Gastrocnemius medialis (tissue), 4 donors: ENCODE data around the gene RGMA. TPM values are rescaled to one million over a fixed set of nuclear protein-coding genes. Genes with fewer than 3 reads are reported as not detected.

Experiments used
- ATAC-seq, 2 donors: fragments of 150-250 bp; one replicate each; pipeline ENCODE4 v1.9.1; 2016
- DNase-seq, 2 donors: peaks; one replicate each; pipeline ENCODE4 v3.0.0-alpha.2; 2019
- H3K27ac ChIP-seq, 4 donors: fragments of 200-600 bp; sonication (generic); 1 replicate in 1 of 4; 2 replicates in 3 of 4; pipeline ENCODE4 v1.5.1; 2016 to 2018; ENCODE audit warnings: mild to moderate bottlenecking in 2 of 4, moderate library complexity in 1 of 4
- H3K27me3 ChIP-seq, 3 donors: fragments of 200-600 bp; sonication (generic) in 2 of 3; 1 replicate in 1 of 3; 2 replicates in 2 of 3; pipeline versions ENCODE4 v1.5.1 to v1.6.0; 2016 to 2019; ENCODE audit warnings: mild to moderate bottlenecking in 1 of 3, moderate library complexity in 1 of 3
- H3K36me3 ChIP-seq, 2 donors: fragments of 200-600 bp; sonication (generic) in 1 of 2; one replicate each; pipeline ENCODE4 v1.5.1; 2017 to 2018
- H3K4me1 ChIP-seq, 2 donors: fragments of 200-600 bp; sonication (generic) in 1 of 2; one replicate each; pipeline ENCODE4 v1.5.1; 2016 to 2017; ENCODE audit warnings: mild to moderate bottlenecking in 2 of 2
- H3K4me3 ChIP-seq, 4 donors: fragments of 200-600 bp; sonication (generic) in 3 of 4; 1 replicate in 1 of 4; 2 replicates in 3 of 4; pipeline ENCODE4 v1.5.1; 2016 to 2019; ENCODE audit warnings: mild to moderate bottlenecking in 2 of 4
- H3K9me3 ChIP-seq, 3 donors: fragments of 200-600 bp; sonication (generic) in 2 of 3; 1 replicate in 1 of 3; 2 replicates in 2 of 3; pipeline ENCODE4 v1.5.1; 2016 to 2019
- POLR2A ChIP-seq, 2 donors: fragments of 450-650 bp; IDR thresholded peaks; one replicate each; pipeline ENCODE4 v1.6.1; 2017; ENCODE audit warnings: antibody characterized with exemption in 2 of 2, mild to moderate bottlenecking in 2 of 2, moderate library complexity in 2 of 2
- in situ Hi-C, 4 donors: fragments of 200-750 bp; cut with MboI; loops; one replicate each; pipeline versions ENCODE4 v1.15.0 to v1.8.0; 2017; ENCODE audit warnings: low sequenced_read_pairs in 4 of 4
- intact Hi-C: fragments of 100-400 bp; cut with DNase I; formaldehyde crosslinking; loops from one replicate; pipeline ENCODE4 v1.15.1; 2023; ENCODE audit warnings: low total_unique reads
- total RNA-seq, 4 donors: library from RNA; depleted of rRNA; stranded (reverse); fragments of >200 nt; gene quantifications; one replicate each; pipeline versions ENCODE4 v1.1.0 to v1.2.3, GENCODE V29; 2016
- TF ChIP-seq, protein P1 (sequence below), 5 experiments: fragments of 450-650 bp in 3 of 5; fragments of 200-600 bp in 2 of 5; sonication (generic) in 2 of 5; IDR thresholded peaks in 4 of 5; conservative IDR thresholded peaks in 1 of 5; 1 replicate in 4 of 5; 2 replicates in 1 of 5; pipeline ENCODE4 v1.5.1; 2016 to 2019; ENCODE audit warnings: antibody characterized with exemption in 5 of 5, mild to moderate bottlenecking in 3 of 5, moderate library complexity in 3 of 5

The RGMA gene
- total RNA-seq, 4 donors from 2014 or later: 150 to 290 (median 184) TPM

DNA sequence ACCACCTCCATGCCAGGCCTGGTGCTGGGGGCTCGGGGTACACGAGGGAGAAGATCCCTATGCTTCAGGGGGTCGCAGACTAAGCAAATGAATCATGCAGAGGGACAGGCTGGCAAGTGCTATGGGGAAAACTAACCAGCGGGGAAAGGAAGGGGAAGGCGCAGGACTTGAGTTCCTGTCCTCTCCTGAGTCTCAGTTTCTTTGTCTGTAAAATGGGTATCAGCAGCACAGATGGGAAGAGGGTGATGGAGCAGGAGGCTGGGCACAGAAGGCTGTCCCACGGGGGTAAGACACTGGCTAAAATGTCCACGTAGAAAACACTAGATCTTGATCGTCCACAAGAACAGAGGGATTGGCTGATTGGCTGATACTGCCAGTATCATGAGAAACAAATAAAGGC, 39.8 kb downstream of the RGMA start:
- intact Hi-C loops: no loop called here

DNA sequence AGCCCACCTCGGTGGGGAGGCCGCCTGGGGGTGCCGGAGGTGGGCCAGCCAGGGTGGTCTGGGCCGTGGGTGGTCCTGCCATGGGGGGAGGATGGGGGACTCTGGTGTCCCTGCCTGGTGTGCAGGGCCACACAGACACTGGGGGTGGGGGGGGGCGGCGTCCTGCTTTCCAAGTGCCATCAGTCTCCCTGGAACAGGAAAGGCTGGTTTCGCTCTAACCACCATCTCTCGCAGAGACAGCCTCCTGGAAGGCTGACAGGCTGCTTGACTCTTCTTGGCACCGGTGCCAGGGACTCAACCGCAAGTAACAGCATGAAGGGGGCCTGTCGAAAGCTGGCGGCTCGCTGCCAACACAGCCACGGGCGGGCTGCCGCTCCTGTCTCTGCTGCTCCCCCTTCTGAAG, 40.3 kb downstream of the RGMA start:
- no peak for ATAC-seq
- Histone ChIP-seq H3K9me3 (no peaks in the 10 kb centered on the region), H3K4me3 (no peak overlapping the region), H3K36me3 (peaks cover 4 to 79% of the 10 kb centered on the region in 2 donors), H3K4me1 (peaks cover 2 to 16% of the 10 kb centered on the region in 2 donors), H3K27me3 (no peaks in the 10 kb centered on the region), H3K27ac (peak overlapping the region in 1 of 4 donors; percentile 59)
- peak in 1 of 2 donors; percentile 60 for DNase-seq
- intact Hi-C loops: no loop called here
- in situ Hi-C loops: loop anchor here in 2 of 4 donors (25.0 kb wide), 2 partner anchors 939 to 1264 kb away; no protein-coding TSS in a partner anchor
- no peak for TF ChIP-seq POLR2A (IDR thresholded peaks at IDR 0.05)
- TF ChIP-seq, protein P1, sequence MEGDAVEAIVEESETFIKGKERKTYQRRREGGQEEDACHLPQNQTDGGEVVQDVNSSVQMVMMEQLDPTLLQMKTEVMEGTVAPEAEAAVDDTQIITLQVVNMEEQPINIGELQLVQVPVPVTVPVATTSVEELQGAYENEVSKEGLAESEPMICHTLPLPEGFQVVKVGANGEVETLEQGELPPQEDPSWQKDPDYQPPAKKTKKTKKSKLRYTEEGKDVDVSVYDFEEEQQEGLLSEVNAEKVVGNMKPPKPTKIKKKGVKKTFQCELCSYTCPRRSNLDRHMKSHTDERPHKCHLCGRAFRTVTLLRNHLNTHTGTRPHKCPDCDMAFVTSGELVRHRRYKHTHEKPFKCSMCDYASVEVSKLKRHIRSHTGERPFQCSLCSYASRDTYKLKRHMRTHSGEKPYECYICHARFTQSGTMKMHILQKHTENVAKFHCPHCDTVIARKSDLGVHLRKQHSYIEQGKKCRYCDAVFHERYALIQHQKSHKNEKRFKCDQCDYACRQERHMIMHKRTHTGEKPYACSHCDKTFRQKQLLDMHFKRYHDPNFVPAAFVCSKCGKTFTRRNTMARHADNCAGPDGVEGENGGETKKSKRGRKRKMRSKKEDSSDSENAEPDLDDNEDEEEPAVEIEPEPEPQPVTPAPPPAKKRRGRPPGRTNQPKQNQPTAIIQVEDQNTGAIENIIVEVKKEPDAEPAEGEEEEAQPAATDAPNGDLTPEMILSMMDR (IDR thresholded peaks at IDR 0.05 in 4 of 5, conservative IDR thresholded peaks at IDR 0.05 in 1 of 5): no peak

More for the DNA sequence above, 39.8 kb downstream of the RGMA start:
- TF ChIP-seq POLR2A (IDR thresholded peaks at IDR 0.05): no peak
- TF ChIP-seq, protein P1 (IDR thresholded peaks at IDR 0.05 in 4 of 5, conservative IDR thresholded peaks at IDR 0.05 in 1 of 5): no peak
- H3K4me1 ChIP-seq: peaks cover 2 to 19% of the 10 kb centered on the region in 2 donors
- peak overlapping the region in 1 of 4 donors; percentile 59 for H3K27ac ChIP-seq
- no peaks in the 10 kb centered on the region for H3K9me3 ChIP-seq
- H3K27me3 ChIP-seq: no peaks in the 10 kb centered on the region
- no peak overlapping the region for H3K4me3 ChIP-seq
- no peak for ATAC-seq
- in situ Hi-C loops: loop anchor here in 2 of 4 donors (25.0 kb wide), 2 partner anchors 938 to 1263 kb away; no protein-coding TSS in a partner anchor
- no peak for DNase-seq
- H3K36me3 ChIP-seq: peaks cover 4 to 78% of the 10 kb centered on the region in 2 donors

DNA sequence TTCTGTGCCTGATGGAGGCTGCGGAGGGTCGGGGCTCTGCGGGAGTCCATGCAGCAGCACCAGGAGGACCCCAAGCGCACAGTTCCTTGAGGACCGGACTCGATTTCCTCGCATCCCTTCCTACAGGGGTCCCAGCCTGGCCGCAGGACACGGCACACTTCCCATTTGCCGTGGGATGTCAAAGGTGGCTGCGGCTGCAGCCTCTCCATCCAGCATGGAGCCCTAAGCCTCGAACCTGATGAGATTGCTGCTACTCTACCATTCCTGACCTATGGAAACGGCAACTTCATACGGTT, 40.6 kb downstream of the RGMA start:
- peaks cover 4 to 79% of the 10 kb centered on the region in 2 donors for H3K36me3 ChIP-seq
- no peak for ATAC-seq
- no peaks in the 10 kb centered on the region for H3K9me3 ChIP-seq
- H3K27ac ChIP-seq: no peak overlapping the region
- H3K4me1 ChIP-seq: peaks cover 2 to 12% of the 10 kb centered on the region in 2 donors
- H3K4me3 ChIP-seq: no peak overlapping the region
- DNase-seq: no peak
- no peaks in the 10 kb centered on the region for H3K27me3 ChIP-seq
- in situ Hi-C loops: loop anchor here in 2 of 4 donors (25.0 kb wide), 2 partner anchors 939 to 1264 kb away; no protein-coding TSS in a partner anchor
- TF ChIP-seq, protein P1 (IDR thresholded peaks at IDR 0.05 in 4 of 5, conservative IDR thresholded peaks at IDR 0.05 in 1 of 5): no peak
- TF ChIP-seq POLR2A (IDR thresholded peaks at IDR 0.05): no peak
- intact Hi-C loops: no loop called here

DNA sequence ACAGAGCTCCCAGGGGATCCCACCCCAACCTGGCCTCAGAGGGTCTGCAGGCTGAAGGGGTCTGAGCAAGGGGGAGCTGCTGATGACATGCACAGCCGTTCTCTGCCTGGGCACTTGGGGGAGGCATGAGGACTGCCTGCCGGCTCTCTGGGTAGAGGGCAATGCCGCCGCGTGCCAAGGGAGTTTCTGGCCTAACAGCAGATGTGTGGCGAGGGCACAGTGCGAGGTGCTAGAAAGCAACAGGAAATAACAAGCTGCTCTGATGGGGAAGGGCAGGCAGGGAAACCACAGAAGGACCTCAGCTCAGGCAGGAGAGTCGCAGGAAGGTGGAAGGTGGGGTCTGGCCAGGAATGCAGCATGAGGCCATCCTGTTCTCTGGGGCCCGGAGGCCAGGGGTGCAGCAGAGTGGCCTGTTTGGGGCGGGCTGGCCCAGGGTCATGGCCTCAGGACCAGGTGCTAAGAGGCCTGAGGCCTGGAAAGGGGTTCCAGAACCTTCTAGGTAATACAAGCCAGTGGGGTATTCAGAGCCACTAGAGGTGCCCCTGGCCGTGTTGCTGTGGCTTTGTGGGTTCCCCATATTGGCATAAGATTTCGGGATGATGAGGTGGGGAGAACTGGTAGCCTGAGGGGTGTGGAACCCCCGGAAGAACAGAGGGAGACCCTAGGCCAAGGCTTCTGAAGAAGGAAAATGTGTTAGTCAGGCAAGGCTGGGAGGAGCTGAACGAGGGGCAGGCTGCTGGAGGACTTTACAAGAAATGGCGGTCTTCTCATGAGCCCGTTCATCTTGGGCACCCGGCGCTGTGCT, 41.2 kb downstream of the RGMA start:
- peak overlapping the region in 2 of 4 donors; percentile 8 to 38 for H3K27ac ChIP-seq
- H3K4me3 ChIP-seq: no peak overlapping the region
- H3K9me3 ChIP-seq: no peaks in the 10 kb centered on the region
- H3K27me3 ChIP-seq: no peaks in the 10 kb centered on the region
- ATAC-seq (no peak), DNase-seq (no peak)
- intact Hi-C loops (no loop called here), in situ Hi-C loops (loop anchor here in 2 of 4 donors (25.0 kb wide), 2 partner anchors 939 to 1264 kb away; no protein-coding TSS in a partner anchor)
- H3K36me3 ChIP-seq: peaks cover 4 to 79% of the 10 kb centered on the region in 2 donors
- TF ChIP-seq POLR2A (IDR thresholded peaks at IDR 0.05): no peak
- TF ChIP-seq, protein P1 (IDR thresholded peaks at IDR 0.05 in 4 of 5, conservative IDR thresholded peaks at IDR 0.05 in 1 of 5): no peak
- peaks cover 2 to 9% of the 10 kb centered on the region in 2 donors for H3K4me1 ChIP-seq
